DMS53 treated with DMSO at 0.1 percent for 48 hours (cell line): ENCODE measurements around the gene IVD.

Experiments used
- DNase-seq: peaks from one replicate; lab custom pipeline; 2025; ENCODE audit not compliant: unreplicated experiment; lab: John Stamatoyannopoulos, UW

IVD gene

GRCh38 chr15:40405501-40406381 is at the start of gene IVD:
IVD (plus strand) TSS chr15:40405795; CDS start chr15:40405828, 33 bp downstream.
- DNase-seq = peak; percentile 72

- no peak for DNase-seq
Observed at GRCh38 chr15:40355976-40356585, 49.5 kb upstream of the IVD start.

- DNase-seq = no peak
Observed at GRCh38 chr15:40357246-40357645, 48.3 kb upstream of the IVD start.

- peak; percentile 66 for DNase-seq
Observed at GRCh38 chr15:40357723-40358470, 47.7 kb upstream of the IVD start, which contains the start of gene DISP2. DISP2 (plus strand) TSS chr15:40358219; CDS start chr15:40358322, 103 bp downstream.

DNA sequence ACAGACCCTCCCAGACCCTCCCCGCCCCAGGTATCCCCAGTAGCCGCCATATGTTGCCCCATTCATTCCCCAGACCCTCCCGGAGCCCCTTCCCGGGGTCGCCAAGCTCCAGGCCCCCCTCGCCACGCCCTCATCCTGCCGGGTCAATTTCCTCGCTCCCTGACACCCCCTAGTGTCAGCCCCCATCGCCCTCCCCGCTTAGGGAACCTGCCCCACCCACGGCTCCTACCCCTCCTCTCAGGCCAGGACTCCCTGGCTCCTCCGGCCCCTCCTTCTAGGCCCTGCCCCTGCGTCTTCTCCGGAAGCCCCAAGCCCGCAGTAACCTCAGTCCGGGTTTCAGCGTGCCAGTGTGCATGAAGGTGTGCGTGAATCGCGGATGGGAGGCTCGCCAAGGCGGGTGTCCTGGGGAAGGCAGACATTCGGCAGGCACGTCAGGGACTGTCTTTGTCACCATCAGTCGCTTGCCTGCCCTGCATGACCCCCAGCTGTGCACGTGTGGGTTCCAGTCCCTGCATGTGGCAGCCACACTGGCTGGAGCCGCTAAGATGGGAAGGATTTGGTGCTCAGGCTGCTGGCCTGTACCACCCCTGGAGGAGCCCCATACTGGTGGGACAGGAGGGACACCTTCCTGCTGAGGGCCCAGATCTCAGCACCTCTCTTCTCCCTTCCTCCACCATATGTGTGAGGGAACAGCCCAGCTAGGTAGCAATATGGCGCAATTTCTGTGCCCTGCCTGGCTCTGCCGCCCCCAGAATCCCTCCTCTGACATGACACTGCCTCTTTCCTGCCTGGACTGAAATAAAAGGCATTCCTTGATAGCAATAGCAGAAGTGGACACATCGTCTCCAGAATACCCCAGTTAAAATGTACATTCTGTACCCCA is 46.9 kb upstream of the IVD start:
- DNase-seq = no peak

DNA sequence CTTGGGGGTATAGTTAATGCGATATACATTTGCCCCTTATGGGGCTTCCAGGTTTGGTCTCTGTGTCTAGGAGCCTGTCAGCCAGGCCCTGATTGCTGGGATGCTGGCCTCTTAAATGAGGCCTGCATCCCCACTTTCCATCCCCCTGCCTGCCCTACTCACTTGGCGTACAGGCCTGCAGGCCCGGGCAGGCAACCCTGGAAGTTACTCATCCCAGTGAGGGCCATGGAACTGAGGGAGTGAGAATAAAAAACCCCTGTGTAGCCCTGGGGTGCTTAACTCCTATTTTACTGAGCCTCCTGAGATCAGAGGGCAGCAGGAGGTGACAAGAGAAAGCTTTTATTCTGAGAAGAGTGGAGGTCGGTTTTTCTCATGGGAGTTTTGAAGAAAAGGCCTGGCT is 45.6 kb upstream of the IVD start:
- DNase-seq = no peak

GRCh38 chr15:40361640-40362039 is 44.0 kb upstream of the IVD start:
- DNase-seq = no peak

DNA sequence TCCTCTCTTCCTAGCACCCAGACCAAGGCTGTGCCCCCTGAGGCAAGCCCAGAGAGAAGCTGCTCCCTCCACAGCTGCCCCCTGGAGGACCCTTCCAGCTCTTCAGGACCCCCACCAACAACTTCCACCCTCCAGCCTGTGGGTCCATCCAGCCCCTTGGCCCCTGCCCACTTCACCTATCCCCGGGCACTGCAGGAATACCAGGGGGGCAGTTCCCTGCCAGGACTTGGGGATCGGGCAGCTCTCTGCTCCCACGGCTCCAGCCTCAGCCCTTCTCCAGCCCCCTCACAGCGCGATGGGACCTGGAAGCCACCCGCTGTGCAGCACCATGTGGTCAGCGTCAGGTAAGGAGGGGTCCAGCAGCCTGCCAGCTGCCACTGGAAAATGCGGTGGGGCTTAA is 42.0 kb upstream of the IVD start:
- DNase-seq = no peak

DNA sequence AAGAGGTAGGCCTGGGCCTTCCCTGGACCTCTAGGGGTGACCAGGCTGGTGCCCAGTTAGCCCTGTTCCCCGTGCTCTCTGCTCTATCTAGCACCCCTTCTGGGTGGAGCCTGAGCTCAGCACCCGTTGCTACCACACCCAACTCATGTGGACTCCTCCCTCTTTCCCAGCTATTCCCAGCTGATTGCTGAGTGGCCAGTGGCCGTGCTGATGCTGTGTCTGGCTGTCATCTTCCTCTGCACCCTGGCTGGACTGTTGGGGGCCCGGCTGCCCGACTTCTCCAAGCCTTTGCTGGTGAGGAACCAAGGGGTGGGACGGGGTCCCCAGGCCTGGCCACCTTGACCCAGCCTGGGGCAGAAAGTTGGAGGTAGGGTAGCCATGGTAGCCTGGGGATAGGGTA is 41.3 kb upstream of the IVD start:
- DNase-seq = no peak

DNA sequence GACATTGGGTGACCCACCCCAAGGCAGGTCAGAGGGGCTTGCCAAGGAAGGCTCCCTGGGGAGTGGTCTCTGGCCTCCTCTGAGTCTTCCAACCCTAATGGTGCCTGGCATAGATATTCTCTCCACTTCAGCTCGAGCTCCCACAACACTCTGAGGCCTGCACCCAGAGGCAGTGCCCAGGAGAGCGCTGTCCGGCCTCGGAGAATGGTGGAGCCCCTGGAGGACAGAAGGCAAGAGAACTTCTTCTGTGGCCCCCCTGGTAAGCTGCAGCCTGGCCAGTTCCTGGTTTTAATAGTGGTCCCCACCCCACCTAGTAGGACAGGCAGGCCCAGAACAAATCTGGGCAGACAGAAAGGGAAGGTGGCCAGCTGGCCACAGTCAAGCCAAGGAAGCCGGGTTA is 40.6 kb upstream of the IVD start:
- DNase-seq = no peak

DNA sequence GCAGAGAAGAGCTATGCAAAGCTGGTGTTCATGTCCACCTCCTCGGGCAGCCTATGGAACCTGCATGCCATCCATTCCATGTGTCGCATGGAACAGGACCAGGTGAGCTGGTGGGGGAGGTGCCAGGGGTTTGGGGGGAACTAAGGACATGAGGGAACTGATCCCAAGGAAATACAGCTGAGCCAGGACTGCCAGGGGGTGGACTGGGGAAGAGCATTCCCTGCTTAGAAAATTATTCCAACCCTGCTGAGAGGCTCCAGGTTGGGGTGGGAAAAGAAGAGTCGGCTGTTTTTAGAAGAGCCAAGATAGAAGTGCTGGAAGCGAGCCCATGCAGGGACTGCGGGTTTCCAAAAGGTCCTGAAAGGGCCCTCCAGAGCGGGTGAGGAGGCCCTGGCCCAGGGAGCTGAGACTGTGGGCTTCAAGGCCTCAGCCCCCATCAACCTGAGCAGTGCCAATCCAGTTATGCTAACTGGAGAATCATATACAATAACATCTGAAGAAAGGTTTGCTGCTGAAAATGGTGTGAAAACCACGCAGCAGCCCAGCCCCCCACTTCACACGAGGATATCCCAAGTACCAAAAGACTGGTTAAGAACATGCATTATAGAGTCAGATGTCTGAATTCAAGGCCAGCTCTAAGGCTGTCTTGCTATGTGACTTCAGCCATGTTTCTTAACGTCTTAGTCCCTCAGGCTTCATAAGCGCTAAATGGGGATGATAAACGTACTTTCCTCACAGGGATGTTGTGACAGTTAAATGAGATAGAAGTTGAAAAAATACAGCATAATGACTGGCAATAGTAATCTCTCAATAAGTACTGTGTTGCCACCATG is 39.8 kb upstream of the IVD start:
- DNase-seq = no peak

- no peak for DNase-seq
Observed at GRCh38 chr15:40366457-40367370, 38.9 kb upstream of the IVD start.

GRCh38 chr15:40367371-40367685 is 38.3 kb upstream of the IVD start:
- no peak for DNase-seq

GRCh38 chr15:40367686-40368611 is 37.6 kb upstream of the IVD start:
- DNase-seq = peak; percentile 93

DNA sequence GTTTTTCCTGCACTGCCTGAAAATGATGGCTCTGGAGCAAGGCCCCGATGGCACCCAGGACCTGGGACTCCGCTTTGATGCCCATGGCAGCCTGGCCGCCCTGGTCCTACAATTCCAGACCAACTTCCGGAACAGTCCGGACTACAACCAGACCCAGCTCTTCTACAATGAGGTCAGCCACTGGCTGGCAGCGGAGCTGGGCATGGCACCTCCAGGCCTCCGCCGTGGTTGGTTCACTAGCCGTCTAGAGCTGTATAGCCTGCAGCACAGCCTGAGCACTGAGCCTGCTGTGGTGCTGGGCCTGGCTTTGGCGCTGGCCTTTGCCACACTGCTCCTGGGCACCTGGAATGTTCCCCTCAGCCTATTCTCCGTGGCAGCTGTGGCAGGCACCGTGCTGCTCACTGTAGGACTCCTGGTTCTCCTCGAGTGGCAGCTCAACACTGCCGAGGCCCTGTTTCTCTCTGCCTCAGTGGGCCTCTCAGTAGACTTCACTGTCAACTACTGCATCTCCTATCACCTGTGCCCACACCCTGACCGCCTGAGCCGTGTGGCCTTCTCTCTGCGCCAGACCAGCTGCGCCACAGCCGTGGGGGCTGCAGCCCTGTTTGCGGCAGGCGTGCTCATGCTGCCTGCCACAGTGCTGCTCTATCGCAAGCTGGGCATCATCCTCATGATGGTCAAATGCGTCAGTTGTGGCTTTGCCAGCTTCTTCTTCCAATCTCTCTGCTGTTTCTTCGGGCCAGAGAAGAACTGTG is 36.7 kb upstream of the IVD start:
- DNase-seq = no peak

- no peak for DNase-seq
Observed at GRCh38 chr15:40369474-40369869, 36.1 kb upstream of the IVD start.

- no peak for DNase-seq
Observed at GRCh38 chr15:40369971-40370370, 35.6 kb upstream of the IVD start.
